Measurements from ENCODE around the gene KRTAP26-1. TPM values are rescaled to one million over a fixed set of nuclear protein-coding genes. Genes with fewer than 3 reads are reported as not detected.

The KRTAP26-1 gene
- total RNA-seq, 1 experiment from 2014 or later, result not detected

GRCh38 chr21:30332681-30333080 is 12.6 kb upstream of the KRTAP26-1 start:
- Histone ChIP-seq H3K27ac (no peak overlapping the region), H3K36me3 (no peaks in the 10 kb centered on the region), H3K4me3 (no peak overlapping the region), H3K27me3 (replicated peaks) (no peaks in the 10 kb centered on the region), H3K9me3 (replicated peaks) (no peaks in the 10 kb centered on the region), H3K4me1 (replicated peaks) (no peaks in the 10 kb centered on the region)
- DNase-seq (ENCODE audit: low read depth in 1 of 2, low spot score in 2 of 2), result no peak

GRCh38 chr21:30329203-30329875 is 9.2 kb upstream of the KRTAP26-1 start:
- no peaks in the 10 kb centered on the region for H3K4me1 ChIP-seq (replicated peaks)
- no peak overlapping the region for H3K27ac ChIP-seq
- no peaks in the 10 kb centered on the region for H3K36me3 ChIP-seq
- H3K4me3 ChIP-seq, result no peak overlapping the region
- no peaks in the 10 kb centered on the region for H3K27me3 ChIP-seq (replicated peaks)
- H3K9me3 ChIP-seq (replicated peaks), result no peaks in the 10 kb centered on the region
- DNase-seq (ENCODE audit: low read depth in 1 of 2, low spot score in 2 of 2), result no peak

GRCh38 chr21:30326390-30326789 is 6.3 kb upstream of the KRTAP26-1 start:
- Histone ChIP-seq H3K4me1 (replicated peaks) (no peaks in the 10 kb centered on the region), H3K9me3 (replicated peaks) (no peaks in the 10 kb centered on the region), H3K4me3 (no peak overlapping the region), H3K36me3 (no peaks in the 10 kb centered on the region), H3K27ac (no peak overlapping the region), H3K27me3 (replicated peaks) (no peaks in the 10 kb centered on the region)
- no peak for DNase-seq (ENCODE audit: low read depth in 1 of 2, low spot score in 2 of 2)

GRCh38 chr21:30315701-30316100 is 4.4 kb downstream of the KRTAP26-1 start:
- H3K27ac ChIP-seq, result no peak overlapping the region
- no peaks in the 10 kb centered on the region for H3K36me3 ChIP-seq
- no peaks in the 10 kb centered on the region for H3K9me3 ChIP-seq (replicated peaks)
- H3K27me3 ChIP-seq (replicated peaks), result 0 out of 2 replicates have a peak, but pooled peaks cover 6% of the 10 kb centered on the region
- H3K4me3 ChIP-seq, result no peak overlapping the region
- DNase-seq (ENCODE audit: low read depth in 1 of 2, low spot score in 2 of 2), result no peak
- no peaks in the 10 kb centered on the region for H3K4me1 ChIP-seq (replicated peaks)

GRCh38 chr21:30306884-30307283 is 13.2 kb downstream of the KRTAP26-1 start:
- Histone ChIP-seq H3K4me1 (replicated peaks) (no peaks in the 10 kb centered on the region), H3K4me3 (no peak overlapping the region), H3K27ac (no peak overlapping the region), H3K9me3 (replicated peaks) (no peaks in the 10 kb centered on the region), H3K36me3 (no peaks in the 10 kb centered on the region), H3K27me3 (replicated peaks) (no peaks in the 10 kb centered on the region)
- no peak for DNase-seq (ENCODE audit: low read depth in 1 of 2, low spot score in 2 of 2)

GRCh38 chr21:30305136-30305535 is 15.0 kb downstream of the KRTAP26-1 start:
- H3K4me1 ChIP-seq (replicated peaks), result no peaks in the 10 kb centered on the region
- no peak for DNase-seq (ENCODE audit: low read depth in 1 of 2, low spot score in 2 of 2)
- no peaks in the 10 kb centered on the region for H3K9me3 ChIP-seq (replicated peaks)
- H3K4me3 ChIP-seq, result no peak overlapping the region
- H3K36me3 ChIP-seq, result no peaks in the 10 kb centered on the region
- no peak overlapping the region for H3K27ac ChIP-seq
- H3K27me3 ChIP-seq (replicated peaks), result no peaks in the 10 kb centered on the region

- no peaks in the 10 kb centered on the region for H3K4me1 ChIP-seq (replicated peaks)
- H3K27ac ChIP-seq, result no peak within 1 kb of the TSS
- DNase-seq (ENCODE audit: low read depth in 1 of 2, low spot score in 2 of 2), result no peak
- H3K27me3 ChIP-seq (replicated peaks), result 0 out of 2 replicates have a peak, but pooled peaks cover 3% of the 10 kb centered on the region
- no peaks in the 10 kb centered on the region for H3K9me3 ChIP-seq (replicated peaks)
- no peak within 1 kb of the TSS for H3K4me3 ChIP-seq
- H3K36me3 ChIP-seq, result no peaks in the 10 kb centered on the region
Measured at GRCh38 chr21:30289215-30289614, 30.9 kb downstream of the KRTAP26-1 start, which contains the start of gene KRTAP25-1. KRTAP25-1 (minus strand) TSS chr21:30289514; CDS start chr21:30289490, 24 bp downstream.

GRCh38 chr21:30282850-30283249 is 37.3 kb downstream of the KRTAP26-1 start, which contains the start of gene KRTAP24-1:
KRTAP24-1 (minus strand) TSS chr21:30282950; CDS start chr21:30282932, 18 bp downstream.
- DNase-seq (ENCODE audit: low read depth in 1 of 2, low spot score in 2 of 2), result no peak
- Histone ChIP-seq H3K4me1 (replicated peaks) (no peaks in the 10 kb centered on the region), H3K36me3 (no peaks in the 10 kb centered on the region), H3K9me3 (replicated peaks) (no peaks in the 10 kb centered on the region), H3K27ac (no peak within 1 kb of the TSS), H3K4me3 (no peak within 1 kb of the TSS), H3K27me3 (replicated peaks) (no peaks in the 10 kb centered on the region)

GRCh38 chr21:30271611-30272010 is 48.5 kb downstream of the KRTAP26-1 start:
- H3K4me3 ChIP-seq, result no peak overlapping the region
- no peaks in the 10 kb centered on the region for H3K27me3 ChIP-seq (replicated peaks)
- no peaks in the 10 kb centered on the region for H3K36me3 ChIP-seq
- no peaks in the 10 kb centered on the region for H3K9me3 ChIP-seq (replicated peaks)
- H3K27ac ChIP-seq, result no peak overlapping the region
- no peak for DNase-seq (ENCODE audit: low read depth in 1 of 2, low spot score in 2 of 2)
- no peaks in the 10 kb centered on the region for H3K4me1 ChIP-seq (replicated peaks)

- no peak for DNase-seq (ENCODE audit: low read depth in 1 of 2, low spot score in 2 of 2)
- H3K27ac ChIP-seq, result no peak overlapping the region
- H3K9me3 ChIP-seq (replicated peaks), result no peaks in the 10 kb centered on the region
- H3K4me3 ChIP-seq, result no peak overlapping the region
- H3K4me1 ChIP-seq (replicated peaks), result no peaks in the 10 kb centered on the region
- no peaks in the 10 kb centered on the region for H3K36me3 ChIP-seq
- no peaks in the 10 kb centered on the region for H3K27me3 ChIP-seq (replicated peaks)
Measured at GRCh38 chr21:30271156-30271555, 49.0 kb downstream of the KRTAP26-1 start.

- H3K9me3 ChIP-seq (replicated peaks), result no peaks in the 10 kb centered on the region
- no peak overlapping the region for H3K27ac ChIP-seq
- H3K4me3 ChIP-seq, result no peak overlapping the region
- no peaks in the 10 kb centered on the region for H3K4me1 ChIP-seq (replicated peaks)
- H3K27me3 ChIP-seq (replicated peaks), result no peaks in the 10 kb centered on the region
- no peak for DNase-seq (ENCODE audit: low read depth in 1 of 2, low spot score in 2 of 2)
- H3K36me3 ChIP-seq, result no peaks in the 10 kb centered on the region
Measured at GRCh38 chr21:30269803-30270530, 50.1 kb downstream of the KRTAP26-1 start.

Other genes with a start within 250 kb of the KRTAP26-1 start
- gene CLDN17, start 153.5 kb downstream of the KRTAP26-1 start, total RNA-seq (2014; rRNA removed; shearing (Covaris generic)), result not detected in 2 replicates
- not detected in 2 replicates for gene CLDN8, start 104.2 kb downstream of the KRTAP26-1 start, total RNA-seq (2014; rRNA removed; shearing (Covaris generic))
- gene KRTAP24-1, start 37.4 kb downstream of the KRTAP26-1 start, total RNA-seq (2014; rRNA removed; shearing (Covaris generic)), result not detected in 2 replicates
- gene KRTAP25-1, start 30.8 kb downstream of the KRTAP26-1 start, total RNA-seq (2014; rRNA removed; shearing (Covaris generic)), result not detected in 2 replicates
- gene KRTAP27-1, start 17.4 kb upstream of the KRTAP26-1 start, total RNA-seq (2014; rRNA removed; shearing (Covaris generic)), result not detected in 2 replicates
- gene KRTAP23-1, start 28.3 kb upstream of the KRTAP26-1 start, total RNA-seq (2014; rRNA removed; shearing (Covaris generic)), result not detected in 2 replicates
- not detected in 2 replicates for gene KRTAP13-2, start 52.0 kb upstream of the KRTAP26-1 start, total RNA-seq (2014; rRNA removed; shearing (Covaris generic))
- gene KRTAP13-1, start 75.7 kb upstream of the KRTAP26-1 start, total RNA-seq (2014; rRNA removed; shearing (Covaris generic)), result not detected in 2 replicates
- not detected in 2 replicates for gene KRTAP13-3, start 105.6 kb upstream of the KRTAP26-1 start, total RNA-seq (2014; rRNA removed; shearing (Covaris generic))
- gene KRTAP13-4, start 109.9 kb upstream of the KRTAP26-1 start, total RNA-seq (2014; rRNA removed; shearing (Covaris generic)), result not detected in 2 replicates
- gene KRTAP15-1, start 120.0 kb upstream of the KRTAP26-1 start, total RNA-seq (2014; rRNA removed; shearing (Covaris generic)), result not detected in 2 replicates
- gene KRTAP19-1, start 160.1 kb upstream of the KRTAP26-1 start, total RNA-seq (2014; rRNA removed; shearing (Covaris generic)), result not detected in 2 replicates
- gene KRTAP19-2, start 167.1 kb upstream of the KRTAP26-1 start, total RNA-seq (2014; rRNA removed; shearing (Covaris generic)), result not detected in 2 replicates
- gene KRTAP19-3, start 171.7 kb upstream of the KRTAP26-1 start, total RNA-seq (2014; rRNA removed; shearing (Covaris generic)), result not detected in 2 replicates
- not detected in 2 replicates for gene KRTAP19-4, start 176.8 kb upstream of the KRTAP26-1 start, total RNA-seq (2014; rRNA removed; shearing (Covaris generic))
- gene KRTAP19-5, start 181.8 kb upstream of the KRTAP26-1 start, total RNA-seq (2014; rRNA removed; shearing (Covaris generic)), result not detected in 2 replicates
- gene KRTAP19-6, start 221.5 kb upstream of the KRTAP26-1 start, total RNA-seq (2014; rRNA removed; shearing (Covaris generic)), result not detected in 2 replicates
- gene KRTAP19-7, start 241.0 kb upstream of the KRTAP26-1 start, total RNA-seq (2014; rRNA removed; shearing (Covaris generic)), result not detected in 2 replicates